Measurements from ENCODE around the gene RFNG. TPM values are rescaled to one million over a fixed set of nuclear protein-coding genes. Genes with fewer than 3 reads are reported as not detected.

The RFNG gene
- total RNA-seq, 4 donors from 2014 or later = 22.5 to 66.9 (median 49.0) TPM

DNA sequence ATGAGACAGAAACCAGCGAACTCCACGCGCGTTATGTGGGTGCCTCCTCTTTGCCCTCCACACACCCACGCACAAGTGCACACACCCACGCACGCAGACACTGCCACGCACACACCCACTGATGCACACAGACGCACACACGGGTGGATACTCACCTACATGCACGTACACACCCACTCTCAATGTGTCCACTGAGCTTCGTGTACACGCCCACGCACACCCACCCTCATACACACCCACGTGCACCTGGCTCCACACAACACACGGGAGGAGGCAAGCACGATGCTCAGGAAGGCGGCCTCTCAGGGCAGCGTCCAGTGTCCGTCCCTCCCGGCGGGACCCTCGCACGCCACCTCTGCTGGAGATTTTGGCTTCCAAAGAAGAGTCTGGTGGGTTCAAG is 4.2 kb downstream of the RFNG start:
- no peak for TF ChIP-seq CTCF (IDR thresholded peaks at IDR 0.05; ENCODE audit: low read depth)

DNA sequence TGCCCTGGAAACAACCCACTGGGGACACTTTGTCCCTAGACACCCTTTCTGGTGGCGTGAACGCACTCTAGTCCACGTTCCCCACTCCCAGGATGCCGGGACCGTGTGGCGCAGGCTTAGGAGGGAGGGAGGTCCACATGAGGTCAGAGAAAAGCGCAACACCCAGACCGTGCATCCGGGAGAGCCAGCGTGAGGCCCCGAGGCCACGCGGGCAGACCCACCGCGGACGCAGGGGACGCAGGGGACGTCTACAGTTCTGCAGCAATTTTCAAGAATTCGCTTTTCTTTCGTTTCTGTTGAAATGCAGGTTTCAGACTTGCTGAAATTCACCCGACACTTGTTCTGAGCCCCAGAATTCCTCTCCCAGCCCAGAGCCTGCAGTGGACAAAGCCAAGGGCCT is 4.7 kb downstream of the RFNG start:
- TF ChIP-seq CTCF (IDR thresholded peaks at IDR 0.05; ENCODE audit: low read depth) = no peak

DNA sequence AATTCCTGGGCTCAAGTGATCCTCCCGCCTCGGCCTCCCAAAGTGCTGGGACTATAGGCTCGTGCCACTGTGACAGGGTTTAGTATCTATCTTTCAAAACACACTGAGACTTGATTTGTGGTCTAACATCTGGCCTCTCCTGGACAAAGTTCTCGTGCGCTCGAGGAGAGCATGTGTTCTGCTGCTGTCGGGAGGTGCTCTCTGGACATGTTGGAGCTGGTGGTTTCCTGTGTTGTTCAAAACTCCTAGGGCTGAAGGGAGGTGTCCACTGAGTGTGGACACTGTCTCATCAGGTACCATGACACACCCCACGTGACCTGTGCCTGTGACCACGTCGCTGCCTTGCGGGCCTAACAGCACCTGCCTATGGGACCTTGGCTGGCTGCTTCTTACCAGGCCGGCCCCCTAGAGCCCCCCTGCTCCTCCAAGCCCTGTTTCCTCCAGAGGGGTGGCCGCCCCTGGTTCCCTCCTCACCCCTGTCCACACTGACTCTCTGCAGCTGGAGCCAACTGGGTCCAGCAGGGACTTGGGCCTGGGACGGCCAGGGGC is 5.6 kb downstream of the RFNG start:
- no peak for TF ChIP-seq CTCF (IDR thresholded peaks at IDR 0.05; ENCODE audit: low read depth)

GRCh38 chr17:82043507-82043906 is 8.1 kb downstream of the RFNG start:
- no peak for TF ChIP-seq CTCF (IDR thresholded peaks at IDR 0.05; ENCODE audit: low read depth)

GRCh38 chr17:82042649-82043048 is 9.0 kb downstream of the RFNG start:
- TF ChIP-seq CTCF (IDR thresholded peaks at IDR 0.05; ENCODE audit: low read depth) = no peak

DNA sequence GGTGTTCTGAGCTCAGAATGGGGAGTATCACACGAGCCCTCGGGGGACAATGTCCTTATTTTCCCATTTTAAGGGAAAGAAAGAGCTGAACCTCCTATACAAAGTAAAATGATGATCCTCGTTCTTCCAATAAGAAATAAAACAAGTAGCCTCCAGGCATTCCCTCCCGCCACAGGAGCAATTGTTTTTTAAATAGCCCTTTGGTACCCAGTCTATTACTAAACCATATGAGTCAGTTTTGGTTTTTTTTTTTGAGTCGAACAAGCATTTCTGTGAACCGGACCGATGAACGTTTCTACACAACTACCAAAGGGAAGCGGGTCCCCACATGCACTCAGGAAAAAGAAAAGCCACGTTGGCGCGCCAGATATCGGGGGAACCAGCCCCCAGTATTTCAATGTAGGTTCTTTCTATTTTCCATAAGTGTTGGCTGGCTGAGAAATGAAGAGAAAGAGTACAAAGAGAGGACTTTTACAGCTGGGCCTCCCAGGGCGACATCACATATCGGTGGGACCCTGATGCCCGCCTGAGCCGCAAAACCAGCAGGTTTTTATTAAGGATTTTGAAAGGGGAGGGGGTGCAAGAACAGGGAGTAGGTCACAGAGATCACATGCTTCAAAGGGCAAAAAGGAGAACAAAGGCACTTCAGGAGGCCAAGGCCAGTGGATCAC is 10.3 kb downstream of the RFNG start:
- TF ChIP-seq CTCF (IDR thresholded peaks at IDR 0.05; ENCODE audit: low read depth) = no peak

- TF ChIP-seq CTCF (IDR thresholded peaks at IDR 0.05; ENCODE audit: low read depth) = no peak
Measured at GRCh38 chr17:82039695-82040299, 11.8 kb downstream of the RFNG start.
